Measurements from ENCODE around the gene ACOXL.

- TF ChIP-seq POLR2A (IDR thresholded peaks at IDR 0.05), result no peak
- TF ChIP-seq, protein P1, sequence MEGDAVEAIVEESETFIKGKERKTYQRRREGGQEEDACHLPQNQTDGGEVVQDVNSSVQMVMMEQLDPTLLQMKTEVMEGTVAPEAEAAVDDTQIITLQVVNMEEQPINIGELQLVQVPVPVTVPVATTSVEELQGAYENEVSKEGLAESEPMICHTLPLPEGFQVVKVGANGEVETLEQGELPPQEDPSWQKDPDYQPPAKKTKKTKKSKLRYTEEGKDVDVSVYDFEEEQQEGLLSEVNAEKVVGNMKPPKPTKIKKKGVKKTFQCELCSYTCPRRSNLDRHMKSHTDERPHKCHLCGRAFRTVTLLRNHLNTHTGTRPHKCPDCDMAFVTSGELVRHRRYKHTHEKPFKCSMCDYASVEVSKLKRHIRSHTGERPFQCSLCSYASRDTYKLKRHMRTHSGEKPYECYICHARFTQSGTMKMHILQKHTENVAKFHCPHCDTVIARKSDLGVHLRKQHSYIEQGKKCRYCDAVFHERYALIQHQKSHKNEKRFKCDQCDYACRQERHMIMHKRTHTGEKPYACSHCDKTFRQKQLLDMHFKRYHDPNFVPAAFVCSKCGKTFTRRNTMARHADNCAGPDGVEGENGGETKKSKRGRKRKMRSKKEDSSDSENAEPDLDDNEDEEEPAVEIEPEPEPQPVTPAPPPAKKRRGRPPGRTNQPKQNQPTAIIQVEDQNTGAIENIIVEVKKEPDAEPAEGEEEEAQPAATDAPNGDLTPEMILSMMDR (IDR thresholded peaks at IDR 0.05), result no peak
Observed at GRCh38 chr2:110832740-110833139, 100.4 kb downstream of the ACOXL start.
